Measurements from ENCODE around the gene PNMA3.
"Not testable (repeated sequence)": the region's sequence is repeated elsewhere in the genome, so short reads cannot be mapped to it uniquely, and the experiment has no call there.

DNA sequence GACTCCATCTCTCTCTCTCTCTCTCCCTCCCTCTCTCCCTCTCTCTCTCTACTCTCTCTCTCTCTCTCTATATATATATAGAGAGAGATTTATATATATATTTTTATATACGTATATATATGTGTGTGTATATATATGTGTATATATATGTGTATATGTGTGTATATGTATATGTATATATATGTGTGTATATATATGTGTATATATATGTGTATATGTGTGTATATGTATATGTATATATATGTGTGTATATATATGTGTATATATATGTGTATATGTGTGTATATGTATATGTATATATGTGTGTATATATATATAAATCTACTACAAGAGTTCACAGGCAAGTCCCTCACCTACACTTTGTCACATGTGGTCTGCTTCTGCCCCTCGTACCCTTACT lies 29.8 kb upstream of the PNMA3 start:
- not testable (repeated sequence) for TF ChIP-seq CTCF, POLR2A (IDR thresholded peaks at IDR 0.05)
